Measurements from ENCODE around the gene LSR.

DNA sequence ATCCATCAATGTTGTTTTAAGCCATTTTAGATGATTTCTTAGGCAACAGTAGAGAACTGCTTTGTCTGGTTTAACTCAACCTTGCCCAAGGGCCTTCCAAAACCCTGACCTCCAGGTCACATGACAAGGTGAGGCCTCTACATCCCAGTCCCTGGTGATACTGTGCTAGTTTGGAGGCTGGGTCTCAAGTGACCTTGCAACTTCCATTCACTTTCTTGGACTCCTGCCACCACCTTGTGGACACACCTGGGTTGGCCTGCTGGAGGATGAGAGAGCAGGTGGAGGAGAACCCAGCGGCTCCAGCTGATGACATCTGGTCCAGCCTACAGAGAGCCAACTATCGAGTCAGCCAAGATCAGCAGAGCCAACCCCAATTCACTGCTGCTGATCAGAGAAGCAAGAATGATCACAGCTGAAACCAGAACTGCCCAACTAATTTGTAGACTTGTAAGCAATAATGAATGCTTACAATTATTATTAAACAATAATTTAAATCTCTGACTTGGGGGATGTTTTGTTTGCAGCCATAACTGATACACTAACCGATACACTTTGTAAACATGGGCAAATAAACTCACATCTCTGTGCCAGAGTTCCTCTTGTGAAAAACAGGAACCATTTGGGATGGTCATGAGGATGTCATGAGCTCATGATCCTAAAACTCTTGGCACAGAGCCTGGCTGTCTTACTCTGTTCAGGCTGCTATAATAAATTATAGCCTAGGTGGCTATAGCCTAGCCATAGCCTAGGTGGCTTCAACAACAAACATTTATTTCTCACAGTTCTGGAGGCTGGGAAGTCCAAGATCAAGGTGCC lies 31.8 kb upstream of the LSR start:
- TF ChIP-seq, protein P1, sequence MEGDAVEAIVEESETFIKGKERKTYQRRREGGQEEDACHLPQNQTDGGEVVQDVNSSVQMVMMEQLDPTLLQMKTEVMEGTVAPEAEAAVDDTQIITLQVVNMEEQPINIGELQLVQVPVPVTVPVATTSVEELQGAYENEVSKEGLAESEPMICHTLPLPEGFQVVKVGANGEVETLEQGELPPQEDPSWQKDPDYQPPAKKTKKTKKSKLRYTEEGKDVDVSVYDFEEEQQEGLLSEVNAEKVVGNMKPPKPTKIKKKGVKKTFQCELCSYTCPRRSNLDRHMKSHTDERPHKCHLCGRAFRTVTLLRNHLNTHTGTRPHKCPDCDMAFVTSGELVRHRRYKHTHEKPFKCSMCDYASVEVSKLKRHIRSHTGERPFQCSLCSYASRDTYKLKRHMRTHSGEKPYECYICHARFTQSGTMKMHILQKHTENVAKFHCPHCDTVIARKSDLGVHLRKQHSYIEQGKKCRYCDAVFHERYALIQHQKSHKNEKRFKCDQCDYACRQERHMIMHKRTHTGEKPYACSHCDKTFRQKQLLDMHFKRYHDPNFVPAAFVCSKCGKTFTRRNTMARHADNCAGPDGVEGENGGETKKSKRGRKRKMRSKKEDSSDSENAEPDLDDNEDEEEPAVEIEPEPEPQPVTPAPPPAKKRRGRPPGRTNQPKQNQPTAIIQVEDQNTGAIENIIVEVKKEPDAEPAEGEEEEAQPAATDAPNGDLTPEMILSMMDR (IDR thresholded peaks at IDR 0.05) = no peak
- TF ChIP-seq POLR2A (IDR thresholded peaks at IDR 0.05; ENCODE audit: low read depth) = no peak
- no peak for TF ChIP-seq EP300 (IDR thresholded peaks at IDR 0.05)
- TF ChIP-seq POLR2AphosphoS5 (IDR thresholded peaks at IDR 0.05) = no peak

Data from esophagus muscularis mucosa (tissue), 4 donors.